Activated CD4-positive, CD25-positive, alpha-beta regulatory T cell (primary cell): Measurements from ENCODE around the gene RNASE11.
"Not testable (repeated sequence)": the region's sequence is repeated elsewhere in the genome, so short reads cannot be mapped to it uniquely, and the experiment has no call there.

Experiments used
- DNase-seq, 4 experiments: peaks; one replicate each; lab custom pipeline; 2025; lab: John Stamatoyannopoulos, UW

Gene RNASE11

GRCh38 chr14:20614038-20614840, 26.4 kb upstream of the RNASE11 start:
- DNase-seq: no peak

GRCh38 chr14:20613094-20614037, 25.6 kb upstream of the RNASE11 start:
- DNase-seq: peak; percentile 57 to 77 (median 69)

DNA sequence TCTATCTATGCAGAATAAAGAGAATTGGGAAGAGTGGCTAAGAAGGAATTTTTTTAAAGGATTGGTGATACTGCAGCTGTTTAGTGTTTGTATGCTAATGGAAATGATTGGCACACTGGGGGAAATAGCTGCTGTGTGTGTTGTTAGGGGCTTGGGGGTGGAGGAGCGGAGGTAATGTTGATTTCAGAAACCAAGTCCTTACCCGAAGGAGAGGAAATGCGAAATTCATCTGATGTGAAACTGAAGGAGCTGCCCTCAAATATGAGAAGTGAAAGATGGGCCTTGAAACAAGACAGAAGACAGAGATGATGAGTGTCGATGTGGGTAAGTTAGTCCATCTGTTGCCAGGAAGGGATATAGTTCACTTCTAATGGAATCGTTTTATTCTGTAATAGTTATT, 24.6 kb upstream of the RNASE11 start:
- no peak for DNase-seq

- DNase-seq: no peak
Measured at GRCh38 chr14:20611277-20611676, 23.5 kb upstream of the RNASE11 start.

- peak; percentile 26 to 61 (median 40) for DNase-seq
Measured at GRCh38 chr14:20610002-20610765, 22.4 kb upstream of the RNASE11 start.

DNA sequence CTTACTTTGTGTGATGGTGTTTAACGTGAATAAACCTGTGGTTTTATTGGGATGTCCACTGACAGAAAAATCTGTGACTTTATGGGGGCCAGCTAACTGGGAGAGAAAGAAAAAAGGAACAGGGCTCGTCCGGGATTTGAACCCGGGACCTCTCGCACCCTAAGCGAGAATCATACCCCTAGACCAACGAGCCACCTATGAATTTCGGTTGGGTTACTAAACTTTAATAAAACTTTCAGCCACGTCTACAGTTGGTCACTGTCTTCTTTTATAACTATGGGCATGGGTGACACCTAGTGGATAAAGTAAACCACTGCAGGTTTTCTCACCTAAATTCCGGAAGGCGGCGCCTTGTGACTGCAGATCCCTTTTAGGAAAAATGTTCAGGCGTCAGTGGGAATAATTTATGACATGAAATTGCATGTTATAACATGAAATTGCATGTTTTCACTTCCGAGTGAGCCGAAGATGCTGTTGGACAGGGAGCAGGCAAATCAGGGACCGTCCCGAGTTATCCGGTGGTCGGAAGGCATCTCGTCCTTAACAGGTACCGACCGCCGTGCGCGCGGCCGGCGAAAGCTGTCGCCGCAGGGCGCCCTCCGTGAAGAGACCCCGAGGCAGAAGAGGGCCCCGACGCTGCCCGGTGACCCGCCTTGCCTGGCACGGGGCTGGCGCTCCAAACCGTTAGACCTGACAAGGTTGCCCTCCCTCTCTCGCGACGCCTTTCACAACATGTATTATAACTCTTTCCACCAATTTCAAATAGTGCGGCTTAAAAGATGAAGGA, 21.6 kb upstream of the RNASE11 start:
- DNase-seq: peak in 2 of 4 experiments; percentile 28 to 29

DNA sequence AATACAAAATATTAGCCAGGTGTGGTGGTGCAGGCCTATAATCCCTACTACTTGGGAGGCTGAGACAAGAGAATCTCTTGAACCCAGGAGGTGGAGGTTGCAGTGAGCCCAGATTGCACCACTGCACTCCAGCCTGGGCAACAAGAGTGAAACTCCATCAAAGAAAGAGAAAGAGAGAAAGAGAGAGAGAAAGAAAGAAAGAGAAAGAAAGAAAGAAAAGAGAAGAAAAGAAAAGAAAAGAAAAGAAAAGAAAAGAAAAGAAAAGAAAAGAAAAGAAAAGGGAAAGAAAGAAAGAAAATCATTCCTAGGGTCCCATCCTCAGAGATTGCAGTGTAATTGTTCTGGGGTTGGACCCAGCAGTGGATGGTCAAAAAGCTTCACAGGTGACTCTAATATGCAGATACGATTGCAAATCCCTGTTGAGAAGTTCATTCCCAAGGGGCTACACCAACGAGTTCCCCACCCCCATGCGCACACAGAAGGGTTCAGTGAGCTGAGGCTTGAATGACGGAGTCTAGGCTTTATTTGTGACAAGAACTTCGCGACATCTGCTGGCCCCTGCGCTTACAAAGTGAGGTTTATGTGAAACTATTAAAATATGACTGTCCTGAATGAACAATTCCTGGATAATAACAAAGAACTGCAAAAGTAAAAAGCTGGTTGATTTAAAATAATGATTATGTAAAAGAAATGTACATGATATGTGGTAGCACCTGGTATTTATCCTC, 20.7 kb upstream of the RNASE11 start:
- DNase-seq: no peak

GRCh38 chr14:20607617-20608016, 19.8 kb upstream of the RNASE11 start:
- DNase-seq: no peak

- no peak for DNase-seq
Measured at GRCh38 chr14:20606902-20607242, 19.1 kb upstream of the RNASE11 start.

DNA sequence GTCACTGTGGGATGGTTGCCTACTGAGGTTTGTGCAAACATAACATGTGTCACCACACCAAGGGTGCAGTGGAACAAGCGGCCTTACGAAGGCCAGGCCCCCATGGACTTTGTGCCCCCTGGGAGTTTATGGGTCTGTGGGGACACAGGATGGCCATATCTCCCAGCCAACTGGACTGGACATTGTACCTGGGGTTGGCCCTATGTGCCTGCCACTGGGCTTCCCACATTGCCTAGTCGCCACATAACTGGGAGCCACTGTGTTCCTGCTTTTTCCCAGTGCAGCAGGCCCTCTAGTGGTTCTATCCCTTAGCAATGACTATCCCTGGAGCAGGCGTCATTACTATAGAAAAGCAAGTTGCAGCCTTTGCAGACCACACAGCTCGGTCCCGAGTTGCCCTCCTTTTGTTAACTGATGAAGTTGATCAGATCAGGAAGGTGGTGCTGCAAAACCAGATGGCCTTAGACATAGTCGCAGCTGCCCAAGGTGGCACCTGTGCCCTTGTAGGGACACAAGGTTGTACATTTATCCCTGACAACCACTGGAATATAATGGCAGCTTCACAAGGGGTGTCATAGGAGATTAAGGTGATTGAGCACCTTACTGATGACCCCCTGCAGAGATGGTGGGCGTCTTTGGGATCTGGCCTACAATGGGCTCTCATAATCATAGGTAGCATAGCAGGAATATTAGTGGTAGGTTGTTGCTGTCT, 18.5 kb upstream of the RNASE11 start:
- no peak for DNase-seq

- no peak for DNase-seq
Measured at GRCh38 chr14:20603813-20604690, 16.3 kb upstream of the RNASE11 start.

DNA sequence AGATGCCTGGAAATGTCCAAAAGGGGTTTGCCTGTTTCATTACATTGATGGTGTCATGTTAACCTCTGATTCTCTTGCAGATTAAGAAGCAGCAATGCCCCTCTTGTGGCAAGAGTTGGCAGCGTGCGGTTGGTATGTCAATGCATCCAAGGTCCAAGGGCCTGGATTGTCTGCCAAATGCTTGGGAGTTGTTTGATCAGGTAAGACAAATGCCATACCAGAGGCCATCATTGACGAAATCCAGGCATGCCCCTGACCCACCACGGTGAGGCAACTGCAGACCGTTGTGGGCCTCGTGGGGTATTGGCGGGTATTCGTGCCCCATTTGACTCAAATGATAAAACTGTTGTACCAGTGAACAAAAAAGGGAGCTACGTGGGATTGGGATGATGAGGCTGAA, 14.8 kb upstream of the RNASE11 start:
- DNase-seq: no peak

- DNase-seq: no peak
Measured at GRCh38 chr14:20601522-20601921, 13.7 kb upstream of the RNASE11 start.

- DNase-seq: no peak
Measured at GRCh38 chr14:20597108-20597507, 9.3 kb upstream of the RNASE11 start.

- DNase-seq: not testable (repeated sequence)
Measured at GRCh38 chr14:20595726-20596125, 7.9 kb upstream of the RNASE11 start.

- DNase-seq: no peak
Measured at GRCh38 chr14:20592574-20592973, 4.8 kb upstream of the RNASE11 start.

- no peak for DNase-seq
Measured at GRCh38 chr14:20591235-20591634, 3.4 kb upstream of the RNASE11 start, which contains the start of gene RNASE12. RNASE12 (minus strand) TSS chr14:20591376; CDS start chr14:20590723, 653 bp downstream.

GRCh38 chr14:20583908-20584307, 3.9 kb downstream of the RNASE11 start:
- no peak for DNase-seq

GRCh38 chr14:20583142-20583541, 4.7 kb downstream of the RNASE11 start:
- DNase-seq: no peak
